HG02642 (cell line): ENCODE data around the gene UBTF.

Experiments
- ATAC-seq: cut with Tn5 transposase; IDR thresholded peaks from one replicate; pipeline ENCODE4 v1.9.1; 2021; ENCODE audit warnings: mild to moderate bottlenecking; ENCODE audit not compliant: unreplicated experiment, poor library complexity

The UBTF gene

GRCh38 chr17:44216694-44217093, 2.8 kb downstream of the UBTF start:
- no peak for ATAC-seq

DNA sequence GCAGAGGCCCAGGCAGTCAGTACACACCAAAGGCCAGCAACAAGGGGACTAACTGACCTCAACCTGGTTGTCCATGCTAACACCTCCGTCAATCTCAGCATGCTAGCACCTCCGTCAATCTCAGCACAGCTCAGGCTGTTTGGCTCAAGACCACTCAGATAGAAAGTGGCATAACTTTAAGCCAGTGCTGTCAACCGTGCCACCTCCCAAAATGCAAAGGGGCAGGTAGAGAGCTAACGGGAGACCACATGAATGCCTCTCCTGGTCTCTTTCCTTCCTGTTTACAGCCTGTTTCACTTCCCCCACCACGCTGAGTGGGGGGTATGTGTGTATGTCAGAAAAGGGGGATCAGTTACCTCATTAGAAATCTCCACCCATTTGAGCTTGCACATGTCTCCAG, 3.3 kb downstream of the UBTF start:
- ATAC-seq, result no peak

- no peak for ATAC-seq
These were observed 4.6 kb downstream of the UBTF start for GRCh38 chr17:44214896-44215295.

DNA sequence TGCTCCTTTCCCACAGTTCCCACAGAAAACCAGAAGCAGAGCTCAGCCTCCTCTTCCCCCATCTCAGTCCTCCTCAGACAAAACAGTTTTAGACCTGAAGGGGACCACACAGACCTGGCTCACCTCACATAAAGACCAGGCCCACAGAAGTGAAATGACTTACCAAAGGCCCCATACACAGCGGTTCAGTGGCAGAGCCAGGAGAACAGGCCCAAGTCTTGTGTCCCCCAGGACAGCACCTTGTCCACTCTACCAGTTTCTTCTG, 5.3 kb downstream of the UBTF start:
- no peak for ATAC-seq

GRCh38 chr17:44213403-44214229, 5.9 kb downstream of the UBTF start:
- ATAC-seq, result no peak

GRCh38 chr17:44212507-44213402, 6.7 kb downstream of the UBTF start:
- ATAC-seq, result no peak

- ATAC-seq, result no peak
These were observed 7.9 kb downstream of the UBTF start for GRCh38 chr17:44211281-44212265.

DNA sequence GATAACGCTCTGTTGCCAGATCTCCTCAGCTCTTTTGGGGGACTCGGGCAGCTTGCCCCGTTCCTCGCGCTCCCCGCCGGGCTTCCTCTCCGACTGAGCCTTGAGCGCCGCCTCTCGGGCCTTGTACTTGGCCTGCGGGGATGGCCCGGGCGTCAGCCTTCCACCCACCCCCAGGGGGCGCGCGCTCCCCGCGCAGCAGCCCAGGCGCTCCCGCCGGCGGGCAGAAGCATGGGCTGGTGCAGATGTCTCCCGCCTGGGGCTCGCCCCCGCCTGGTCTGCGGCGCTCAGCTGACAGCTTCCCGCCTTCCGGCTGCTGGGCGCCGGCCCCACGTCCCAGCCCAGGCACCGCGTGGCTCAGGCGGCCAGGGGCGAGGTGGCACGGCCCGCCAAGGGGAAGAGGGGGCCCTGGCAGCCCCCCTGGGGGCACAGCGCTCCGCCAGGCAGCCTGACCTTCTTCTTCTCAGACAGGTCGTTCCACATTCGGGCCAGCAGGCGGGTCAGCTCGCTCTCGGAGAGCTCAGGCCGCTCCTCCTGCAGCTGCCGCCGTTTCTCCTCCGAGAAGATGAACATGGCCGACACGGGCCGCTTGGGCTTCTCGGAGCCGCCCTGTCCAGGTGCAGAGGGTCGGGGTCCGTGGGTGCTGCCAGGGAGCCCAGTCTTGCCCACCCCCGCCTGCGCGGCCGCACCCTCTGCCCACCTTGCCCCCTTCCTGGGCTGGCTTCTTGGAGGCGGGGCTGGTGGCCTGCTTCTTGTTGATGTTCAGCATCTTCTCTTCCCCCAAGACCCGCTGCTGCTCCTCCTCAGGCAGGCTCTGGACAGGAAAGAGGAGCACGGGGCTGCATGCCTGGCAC, 8.9 kb downstream of the UBTF start:
- peak; percentile 83 for ATAC-seq

GRCh38 chr17:44209786-44210341, 9.6 kb downstream of the UBTF start:
- ATAC-seq, result no peak

DNA sequence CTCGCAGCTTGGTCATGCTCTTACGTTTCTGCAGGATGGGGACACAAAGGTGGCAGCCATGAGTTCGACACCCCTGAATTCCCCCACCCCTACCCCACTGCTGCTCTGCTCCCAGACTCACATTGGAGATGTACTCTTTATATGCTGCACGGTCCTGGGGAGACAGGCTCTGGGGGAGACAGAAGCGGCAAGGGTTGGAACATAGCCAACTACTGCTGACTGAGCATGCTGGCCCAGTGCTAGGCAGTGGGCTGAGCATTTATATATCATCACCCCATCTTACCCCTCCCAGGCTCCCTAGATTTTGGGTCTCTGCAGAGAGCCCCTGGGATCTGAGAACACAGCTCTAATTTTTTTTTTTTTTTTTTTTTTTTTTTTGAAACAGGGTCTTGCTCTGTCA, 11.7 kb downstream of the UBTF start:
- no peak for ATAC-seq

GRCh38 chr17:44207319-44207718, 12.2 kb downstream of the UBTF start:
- no peak for ATAC-seq

GRCh38 chr17:44206825-44207155, 12.7 kb downstream of the UBTF start:
- no peak for ATAC-seq

- ATAC-seq, result no peak
These were observed 13.3 kb downstream of the UBTF start for GRCh38 chr17:44205962-44206824.

DNA sequence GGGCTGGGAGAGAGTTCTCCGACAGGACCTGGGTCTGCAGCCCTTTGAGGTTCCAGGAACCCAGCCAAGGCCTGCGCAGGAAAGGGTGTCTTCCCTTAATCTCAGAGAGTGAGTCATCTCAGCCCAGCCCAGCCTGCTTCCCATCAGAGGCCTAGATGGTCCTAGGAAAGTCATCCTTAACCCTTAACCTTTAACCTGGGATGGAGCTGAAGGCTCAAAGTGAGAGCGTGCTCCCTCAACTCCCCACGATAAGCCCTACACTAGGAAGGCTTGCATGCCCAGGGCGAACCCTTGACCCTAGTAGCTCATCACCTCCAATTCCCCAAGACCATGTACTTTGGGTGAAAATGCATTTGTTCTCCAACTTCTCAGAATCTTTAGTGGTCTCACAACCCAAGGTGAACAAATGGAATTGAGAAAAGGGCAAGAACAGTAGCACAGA, 15.0 kb downstream of the UBTF start:
- ATAC-seq, result no peak

- ATAC-seq, result no peak
These were observed 15.6 kb downstream of the UBTF start for GRCh38 chr17:44203731-44204440.

DNA sequence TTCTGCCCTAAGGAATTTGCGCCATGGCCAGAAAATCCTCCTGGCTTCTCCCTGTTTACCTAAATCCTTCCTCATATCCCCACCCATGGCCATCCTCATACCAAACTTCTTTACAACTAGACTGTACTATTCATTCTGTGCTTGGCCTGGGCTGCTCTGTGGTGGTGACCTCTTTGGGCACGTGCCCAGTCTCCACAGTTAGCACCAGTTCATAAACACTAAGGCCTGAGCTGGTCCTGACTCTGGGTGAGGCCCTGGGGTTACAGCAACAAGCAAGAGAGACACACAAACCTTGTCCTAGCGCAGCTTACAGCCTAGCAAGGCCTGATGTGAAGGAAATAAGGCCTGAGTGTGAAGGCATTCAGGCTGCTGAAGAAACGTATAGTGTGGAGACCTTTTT, 16.7 kb downstream of the UBTF start:
- no peak for ATAC-seq

DNA sequence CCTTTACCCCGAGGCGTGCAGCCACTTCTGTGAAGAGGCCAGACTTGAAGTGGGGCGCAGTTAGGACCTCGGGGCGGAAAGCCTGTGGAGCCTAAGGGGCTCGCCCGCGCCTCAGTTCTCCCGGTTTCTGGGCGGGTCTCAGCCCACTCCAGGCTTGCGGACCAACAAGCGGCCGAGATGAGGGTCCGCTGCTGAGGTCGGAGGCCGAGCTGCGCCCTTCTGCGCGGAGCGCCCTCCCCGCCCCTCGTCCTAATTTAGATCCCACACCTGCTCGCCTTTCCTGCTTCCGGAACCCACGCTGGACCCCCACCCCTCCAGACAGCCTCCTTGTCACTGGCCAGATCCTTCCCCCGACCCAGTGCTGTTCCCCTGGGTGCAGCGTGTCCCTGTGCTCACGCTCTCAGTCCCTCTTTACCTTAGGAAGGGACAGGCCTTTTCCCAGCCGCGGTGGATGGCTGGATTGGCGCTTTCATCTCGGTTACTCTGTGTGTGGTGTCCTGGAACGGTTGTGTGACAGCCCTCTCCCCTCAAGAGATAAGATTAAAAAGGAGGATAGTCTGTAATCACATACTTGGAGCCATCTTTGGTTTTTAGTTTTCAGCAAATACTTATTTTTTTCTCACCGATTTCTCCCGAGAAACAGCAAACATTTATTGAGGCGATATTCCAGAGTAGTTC, 18.9 kb downstream of the UBTF start:
- ATAC-seq, result no peak
